M059J (cell line): Measurements from ENCODE around the gene CREB3. TPM values are rescaled to one million over a fixed set of nuclear protein-coding genes. Genes with fewer than 3 reads are reported as not detected.

ENCODE experiments used
- DNase-seq: peaks from one replicate; pipeline ENCODE4 v3.0.0-alpha.2; 2012; ENCODE audit warnings: low read depth
- total RNA-seq: library from RNA; depleted of rRNA; stranded (reverse); fragments of >200 nt; shearing (Covaris generic); gene quantifications from 2 replicates; pipeline ENCODE4 v1.2.3, GENCODE V29; 2014; rRNA removed

CREB3 gene
- total RNA-seq, 1 experiment from 2014 or later = 133 TPM

DNA sequence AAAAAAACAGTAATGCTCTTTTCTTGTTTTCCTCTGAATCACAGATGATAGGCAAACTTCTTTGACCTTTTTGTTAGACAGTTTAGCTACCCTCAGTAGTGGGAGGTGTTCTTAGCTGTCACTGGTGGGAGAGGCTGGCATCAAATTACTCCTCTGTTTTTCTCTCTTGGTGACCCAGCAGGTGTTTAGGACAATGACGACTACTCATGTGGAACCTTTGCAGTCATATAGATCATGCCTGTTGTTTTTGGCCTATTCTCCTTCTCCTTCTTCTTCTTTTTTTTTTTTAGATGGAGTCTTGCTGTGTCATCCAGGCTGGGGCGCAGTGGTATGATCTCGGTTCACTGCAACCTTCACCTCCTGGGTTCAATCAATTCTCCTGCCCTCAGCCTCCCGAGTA, 43.6 kb downstream of the CREB3 start:
- DNase-seq = no peak

DNA sequence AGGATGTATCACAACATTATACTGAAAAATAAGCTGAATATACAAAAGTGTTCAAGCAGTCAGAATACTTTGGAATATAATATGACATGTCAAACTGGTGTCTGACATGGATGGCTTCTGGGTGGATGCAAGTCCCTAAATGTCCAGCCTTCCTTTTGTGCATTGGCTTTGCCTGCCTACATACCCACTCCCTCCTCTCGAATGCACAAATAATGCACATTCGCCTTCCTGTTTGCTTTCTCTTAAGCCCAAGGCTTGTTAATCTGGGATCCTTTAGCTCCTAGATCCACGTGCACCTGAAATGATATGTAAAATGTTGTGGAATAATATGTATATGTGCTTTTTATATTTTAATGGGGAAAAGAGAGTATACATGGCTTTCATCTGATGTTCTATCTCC, 46.0 kb downstream of the CREB3 start:
- DNase-seq = no peak

- DNase-seq = no peak
These were observed 48.6 kb downstream of the CREB3 start for GRCh38 chr9:35781066-35781465.

DNA sequence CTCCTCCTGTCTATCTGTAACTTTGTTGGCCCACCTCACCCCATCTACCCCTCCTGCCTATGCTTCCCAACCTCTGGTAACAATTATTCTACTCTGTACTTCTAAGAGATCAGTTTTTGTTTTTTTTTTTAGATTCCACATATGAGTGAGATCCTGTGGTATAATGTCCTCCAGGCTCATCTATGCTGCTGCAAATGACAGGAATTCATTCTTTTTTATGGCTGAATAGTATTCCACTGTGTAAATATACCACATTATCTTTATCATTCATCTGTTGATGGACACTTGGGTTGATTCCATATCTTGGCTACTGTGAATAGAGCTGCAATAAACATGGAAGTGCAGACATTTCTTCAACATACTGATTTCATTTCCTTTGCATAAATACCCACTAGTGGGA, 51.0 kb downstream of the CREB3 start:
- DNase-seq = no peak

Other genes starting within 250 kb of the CREB3 start
- 11.5 and 24.3 TPM in 2 replicates for gene RUSC2, start 242.6 kb upstream of the CREB3 start, total RNA-seq
- 7.1 and 11.0 TPM in 2 replicates for gene TESK1, start 127.4 kb upstream of the CREB3 start, total RNA-seq
- 0.05 and 4.1 TPM in 2 replicates for gene CD72, start 114.3 kb upstream of the CREB3 start, total RNA-seq
- not detected in 2 replicates for gene SIT1, start 81.7 kb upstream of the CREB3 start, total RNA-seq
- 4,274 and 18,093 TPM in 2 replicates for gene RMRP, start 74.6 kb upstream of the CREB3 start, total RNA-seq
- 4.5 and 7.3 TPM in 2 replicates for gene CCDC107, start 74.4 kb upstream of the CREB3 start, total RNA-seq
- gene ARHGEF39, start 67.5 kb upstream of the CREB3 start, total RNA-seq = 3.0 and 5.7 TPM in 2 replicates
- gene CA9, start 58.7 kb upstream of the CREB3 start, total RNA-seq = 38.2 and 67.0 TPM in 2 replicates
- gene TPM2, start 42.7 kb upstream of the CREB3 start, total RNA-seq = 7.0 and 12.1 TPM in 2 replicates
- gene TLN1, start 471 bp upstream of the CREB3 start, total RNA-seq = 110 and 215 TPM in 2 replicates
- 19.6 and 22.2 TPM in 2 replicates for gene GBA2, start 16.6 kb downstream of the CREB3 start, total RNA-seq
- gene RGP1, start 16.6 kb downstream of the CREB3 start, total RNA-seq = 17.5 and 22.4 TPM in 2 replicates
- not detected in 2 replicates for gene MSMP, start 21.6 kb downstream of the CREB3 start, total RNA-seq
- 4.4 and 7.6 TPM in 2 replicates for gene NPR2, start 58.9 kb downstream of the CREB3 start, total RNA-seq
- 0.86 and 2.3 TPM in 2 replicates for gene SPAG8, start 79.6 kb downstream of the CREB3 start, total RNA-seq
- gene HINT2, start 82.4 kb downstream of the CREB3 start, total RNA-seq = 53.5 and 92.9 TPM in 2 replicates
- not detected in 2 replicates for gene FAM221B, start 96.1 kb downstream of the CREB3 start, total RNA-seq
- 1.9 and 4.2 TPM in 2 replicates for gene TMEM8B, start 96.6 kb downstream of the CREB3 start, total RNA-seq
- gene OR13J1, start 137.7 kb downstream of the CREB3 start, total RNA-seq = not detected in 2 replicates
- gene HRCT1, start 173.5 kb downstream of the CREB3 start, total RNA-seq = 1.6 and 3.1 TPM in 2 replicates
- gene SPAAR, start 176.8 kb downstream of the CREB3 start, total RNA-seq = not detected in 2 replicates
- gene OR2S2, start 225.5 kb downstream of the CREB3 start, total RNA-seq = not detected in 2 replicates